Measurements from ENCODE around the gene SMOC2. TPM values are rescaled to one million over a fixed set of nuclear protein-coding genes. Genes with fewer than 3 reads are reported as not detected.

Gene SMOC2
- total RNA-seq, 1 donor from 2014 or later: not detected

DNA sequence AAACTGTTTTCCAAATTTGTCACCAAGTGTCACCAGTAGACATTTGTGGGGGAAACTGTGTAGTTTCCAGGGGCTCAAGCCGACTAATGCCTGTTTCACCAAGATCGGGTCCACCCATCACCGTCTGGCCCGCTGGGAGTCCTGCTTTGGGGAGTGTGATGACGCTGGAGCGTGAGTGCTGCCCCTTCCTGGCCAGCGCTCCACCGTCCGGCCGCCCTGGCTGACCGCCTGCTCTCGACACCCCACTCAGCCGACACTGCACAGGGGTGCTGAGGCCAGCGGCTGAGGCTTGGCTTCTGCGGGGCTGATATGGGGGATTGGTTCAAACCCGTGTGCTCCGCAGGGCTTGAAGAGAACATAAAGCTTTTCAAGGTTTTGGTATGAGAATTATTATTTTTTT, 160.1 kb downstream of the SMOC2 start:
- no peaks in the 10 kb centered on the region for H3K4me1 Mint-ChIP-seq (ENCODE audit: unreplicated experiment)
- no peak overlapping the region for H3K27ac Mint-ChIP-seq (ENCODE audit: unreplicated experiment)
- no peak for DNase-seq (ENCODE audit: low spot score)
- H3K27me3 Mint-ChIP-seq (ENCODE audit: unreplicated experiment): no peaks in the 10 kb centered on the region
- no peak overlapping the region for H3K4me3 Mint-ChIP-seq (ENCODE audit: unreplicated experiment)
- H3K36me3 Mint-ChIP-seq (ENCODE audit: low read depth, unreplicated experiment): no peaks in the 10 kb centered on the region
- TF ChIP-seq, protein P1, sequence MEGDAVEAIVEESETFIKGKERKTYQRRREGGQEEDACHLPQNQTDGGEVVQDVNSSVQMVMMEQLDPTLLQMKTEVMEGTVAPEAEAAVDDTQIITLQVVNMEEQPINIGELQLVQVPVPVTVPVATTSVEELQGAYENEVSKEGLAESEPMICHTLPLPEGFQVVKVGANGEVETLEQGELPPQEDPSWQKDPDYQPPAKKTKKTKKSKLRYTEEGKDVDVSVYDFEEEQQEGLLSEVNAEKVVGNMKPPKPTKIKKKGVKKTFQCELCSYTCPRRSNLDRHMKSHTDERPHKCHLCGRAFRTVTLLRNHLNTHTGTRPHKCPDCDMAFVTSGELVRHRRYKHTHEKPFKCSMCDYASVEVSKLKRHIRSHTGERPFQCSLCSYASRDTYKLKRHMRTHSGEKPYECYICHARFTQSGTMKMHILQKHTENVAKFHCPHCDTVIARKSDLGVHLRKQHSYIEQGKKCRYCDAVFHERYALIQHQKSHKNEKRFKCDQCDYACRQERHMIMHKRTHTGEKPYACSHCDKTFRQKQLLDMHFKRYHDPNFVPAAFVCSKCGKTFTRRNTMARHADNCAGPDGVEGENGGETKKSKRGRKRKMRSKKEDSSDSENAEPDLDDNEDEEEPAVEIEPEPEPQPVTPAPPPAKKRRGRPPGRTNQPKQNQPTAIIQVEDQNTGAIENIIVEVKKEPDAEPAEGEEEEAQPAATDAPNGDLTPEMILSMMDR (IDR thresholded peaks at IDR 0.05; ENCODE audit: unreplicated experiment): no peak
- H3K9me3 Mint-ChIP-seq (ENCODE audit: unreplicated experiment): no peaks in the 10 kb centered on the region

DNA sequence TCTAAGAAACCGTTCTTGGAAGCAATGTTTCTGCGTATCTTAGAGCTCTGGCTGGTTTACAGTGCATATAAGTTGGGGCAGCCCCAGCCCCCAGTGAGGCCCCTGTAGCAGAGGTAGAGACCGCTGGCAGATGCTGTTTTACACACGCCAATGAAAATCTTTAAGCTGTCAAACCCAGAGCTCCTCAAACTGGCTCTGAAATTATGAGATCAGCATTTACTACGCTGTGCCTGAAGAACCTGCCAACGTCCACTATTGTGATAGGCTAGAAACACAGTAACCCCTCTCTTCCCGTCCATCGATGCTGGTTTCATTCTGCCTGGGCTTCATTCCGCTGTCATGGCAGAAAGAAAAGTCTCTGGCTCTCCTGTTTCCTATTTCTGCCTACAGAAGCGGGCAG, 160.6 kb downstream of the SMOC2 start:
- no peak overlapping the region for H3K27ac Mint-ChIP-seq (ENCODE audit: unreplicated experiment)
- no peaks in the 10 kb centered on the region for H3K36me3 Mint-ChIP-seq (ENCODE audit: low read depth, unreplicated experiment)
- no peaks in the 10 kb centered on the region for H3K27me3 Mint-ChIP-seq (ENCODE audit: unreplicated experiment)
- H3K4me3 Mint-ChIP-seq (ENCODE audit: unreplicated experiment): no peak overlapping the region
- H3K4me1 Mint-ChIP-seq (ENCODE audit: unreplicated experiment): no peaks in the 10 kb centered on the region
- DNase-seq (ENCODE audit: low spot score): no peak
- no peaks in the 10 kb centered on the region for H3K9me3 Mint-ChIP-seq (ENCODE audit: unreplicated experiment)
- TF ChIP-seq, protein P1 (IDR thresholded peaks at IDR 0.05; ENCODE audit: unreplicated experiment): no peak

DNA sequence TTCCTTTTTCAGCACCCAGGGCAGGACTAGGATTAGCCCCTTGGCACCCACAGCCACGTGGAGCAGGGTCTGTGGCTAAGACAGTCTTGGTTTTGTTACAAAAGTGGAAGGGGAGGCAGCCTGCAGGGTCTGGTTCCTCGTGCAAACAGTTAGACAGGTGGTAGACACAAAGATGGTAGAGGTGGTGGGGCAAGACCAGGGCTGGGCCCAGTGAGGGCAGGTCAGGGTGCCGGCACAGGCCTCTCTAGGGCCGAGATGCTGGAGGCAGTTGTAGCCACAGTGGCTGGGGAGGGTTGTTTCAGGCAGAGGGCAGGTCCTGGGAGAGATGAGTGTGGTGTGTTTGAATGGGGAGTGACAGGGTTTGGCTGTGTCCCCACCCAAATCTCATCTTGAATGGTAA, 161.6 kb downstream of the SMOC2 start:
- no peak for DNase-seq (ENCODE audit: low spot score)
- Mint-ChIP-seq H3K27me3 (ENCODE audit: unreplicated experiment) (no peaks in the 10 kb centered on the region), H3K4me1 (ENCODE audit: unreplicated experiment) (no peaks in the 10 kb centered on the region), H3K4me3 (ENCODE audit: unreplicated experiment) (no peak overlapping the region), H3K27ac (ENCODE audit: unreplicated experiment) (no peak overlapping the region), H3K36me3 (ENCODE audit: low read depth, unreplicated experiment) (no peaks in the 10 kb centered on the region), H3K9me3 (ENCODE audit: unreplicated experiment) (no peaks in the 10 kb centered on the region)
- TF ChIP-seq, protein P1 (IDR thresholded peaks at IDR 0.05; ENCODE audit: unreplicated experiment): no peak

DNA sequence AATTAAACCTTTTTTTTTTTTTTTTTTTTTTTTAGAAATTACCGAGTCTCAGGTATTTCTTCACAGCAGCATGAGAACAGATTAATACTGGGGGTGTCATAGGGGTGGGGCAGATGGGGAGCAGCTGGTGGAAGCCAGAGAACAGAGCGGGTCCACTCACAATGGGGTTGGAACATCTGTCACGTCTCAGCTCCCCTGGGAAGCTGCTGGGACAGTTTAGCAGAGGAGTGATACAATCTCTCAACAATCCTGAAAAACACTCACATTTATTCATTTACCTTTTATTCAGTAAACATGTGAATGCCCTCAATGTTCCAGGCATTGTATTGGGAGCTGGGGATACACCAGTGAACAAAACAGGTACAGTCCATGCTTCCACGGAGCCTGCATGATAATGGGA, 162.2 kb downstream of the SMOC2 start:
- Mint-ChIP-seq H3K27me3 (ENCODE audit: unreplicated experiment) (no peaks in the 10 kb centered on the region), H3K4me1 (ENCODE audit: unreplicated experiment) (no peaks in the 10 kb centered on the region), H3K27ac (ENCODE audit: unreplicated experiment) (no peak overlapping the region), H3K9me3 (ENCODE audit: unreplicated experiment) (no peaks in the 10 kb centered on the region), H3K36me3 (ENCODE audit: low read depth, unreplicated experiment) (no peaks in the 10 kb centered on the region), H3K4me3 (ENCODE audit: unreplicated experiment) (no peak overlapping the region)
- TF ChIP-seq, protein P1 (IDR thresholded peaks at IDR 0.05; ENCODE audit: unreplicated experiment): no peak
- no peak for DNase-seq (ENCODE audit: low spot score)

DNA sequence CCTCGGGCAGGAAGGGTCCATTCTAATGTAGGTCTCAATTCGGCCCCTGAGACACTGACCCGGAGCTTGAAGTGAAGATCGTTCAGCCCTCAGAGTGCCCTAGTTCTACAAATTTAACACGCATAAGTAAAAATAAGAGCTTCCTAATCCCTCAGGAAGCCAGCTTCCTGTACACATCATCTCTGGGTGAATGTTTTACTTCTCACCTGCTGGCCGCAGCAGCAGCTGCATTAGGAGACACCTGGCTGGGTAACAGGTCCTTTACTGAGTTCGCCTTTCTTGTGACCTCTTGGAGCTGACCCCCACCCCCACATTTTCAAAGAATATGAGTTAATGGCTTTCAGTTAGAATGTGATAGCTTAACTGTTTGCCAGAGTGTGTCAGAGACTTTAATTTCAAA, 165.0 kb downstream of the SMOC2 start:
- Mint-ChIP-seq H3K27ac (ENCODE audit: unreplicated experiment) (no peak overlapping the region), H3K36me3 (ENCODE audit: low read depth, unreplicated experiment) (no peaks in the 10 kb centered on the region)
- DNase-seq (ENCODE audit: low spot score): no peak

More for the DNA sequence above, 165.0 kb downstream of the SMOC2 start:
- TF ChIP-seq, protein P1 (IDR thresholded peaks at IDR 0.05; ENCODE audit: unreplicated experiment): no peak
- Mint-ChIP-seq H3K27me3 (ENCODE audit: unreplicated experiment) (peaks cover 4% of the 10 kb centered on the region), H3K4me3 (ENCODE audit: unreplicated experiment) (no peak overlapping the region), H3K4me1 (ENCODE audit: unreplicated experiment) (no peaks in the 10 kb centered on the region), H3K9me3 (ENCODE audit: unreplicated experiment) (no peaks in the 10 kb centered on the region)
